ENCODE data around the gene ABCB10. TPM values are rescaled to one million over a fixed set of nuclear protein-coding genes. Genes with fewer than 3 reads are reported as not detected.

The ABCB10 gene
- total RNA-seq, 4 donors from 2014 or later = 14.1 to 21.8 (median 18.1) TPM

DNA sequence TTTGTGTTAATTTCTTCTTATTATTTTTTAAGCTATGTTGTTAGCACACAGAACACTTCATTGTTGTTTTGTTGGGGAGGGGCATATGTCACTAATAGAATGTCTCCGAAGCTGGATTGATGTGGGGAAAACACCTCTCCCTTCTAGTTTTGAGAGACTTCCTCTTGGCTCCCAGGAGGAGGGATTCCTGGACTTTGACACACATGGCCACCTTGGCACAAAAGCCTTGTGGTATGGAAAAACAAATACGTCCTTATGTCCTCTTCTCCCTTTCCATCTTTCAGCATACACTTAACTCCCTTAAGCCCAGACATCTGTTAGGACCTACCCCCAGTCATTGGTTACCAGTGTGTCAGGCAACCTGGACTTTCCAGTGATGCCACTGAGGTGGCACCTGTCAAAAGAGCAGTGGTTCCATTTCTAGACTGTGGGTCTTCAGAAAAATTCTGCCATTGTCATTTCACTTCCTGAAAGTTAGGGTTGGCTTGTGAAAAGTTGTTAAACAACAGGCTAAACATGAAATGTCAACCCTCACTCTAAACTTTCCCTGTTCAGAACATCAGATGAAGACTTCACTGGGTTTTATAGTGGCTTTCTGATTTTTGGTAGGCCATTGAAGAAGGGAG lies 12.5 kb upstream of the ABCB10 start:
- no peaks in the 10 kb centered on the region for H3K9me3 ChIP-seq
- ATAC-seq = no peak
- H3K27ac ChIP-seq = no peak overlapping the region
- H3K36me3 ChIP-seq = no peaks in the 10 kb centered on the region
- no peak overlapping the region for H3K4me3 ChIP-seq
- peaks cover 0 to 9% (median 0%) of the 10 kb centered on the region in 3 donors for H3K4me1 ChIP-seq
- no peaks in the 10 kb centered on the region for H3K27me3 ChIP-seq
- WGBS, 2 donors (ENCODE audit: low coverage in 1 of 2) = 38 to 43% methylated on average over 2 of the region's 2 CpGs
- no peak for TF ChIP-seq EP300 (IDR thresholded peaks at IDR 0.05)
- TF ChIP-seq POLR2A (IDR thresholded peaks at IDR 0.05) = no peak
- TF ChIP-seq POLR2AphosphoS5 (IDR thresholded peaks at IDR 0.05) = no peak
- TF ChIP-seq, protein P1, sequence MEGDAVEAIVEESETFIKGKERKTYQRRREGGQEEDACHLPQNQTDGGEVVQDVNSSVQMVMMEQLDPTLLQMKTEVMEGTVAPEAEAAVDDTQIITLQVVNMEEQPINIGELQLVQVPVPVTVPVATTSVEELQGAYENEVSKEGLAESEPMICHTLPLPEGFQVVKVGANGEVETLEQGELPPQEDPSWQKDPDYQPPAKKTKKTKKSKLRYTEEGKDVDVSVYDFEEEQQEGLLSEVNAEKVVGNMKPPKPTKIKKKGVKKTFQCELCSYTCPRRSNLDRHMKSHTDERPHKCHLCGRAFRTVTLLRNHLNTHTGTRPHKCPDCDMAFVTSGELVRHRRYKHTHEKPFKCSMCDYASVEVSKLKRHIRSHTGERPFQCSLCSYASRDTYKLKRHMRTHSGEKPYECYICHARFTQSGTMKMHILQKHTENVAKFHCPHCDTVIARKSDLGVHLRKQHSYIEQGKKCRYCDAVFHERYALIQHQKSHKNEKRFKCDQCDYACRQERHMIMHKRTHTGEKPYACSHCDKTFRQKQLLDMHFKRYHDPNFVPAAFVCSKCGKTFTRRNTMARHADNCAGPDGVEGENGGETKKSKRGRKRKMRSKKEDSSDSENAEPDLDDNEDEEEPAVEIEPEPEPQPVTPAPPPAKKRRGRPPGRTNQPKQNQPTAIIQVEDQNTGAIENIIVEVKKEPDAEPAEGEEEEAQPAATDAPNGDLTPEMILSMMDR (IDR thresholded peaks at IDR 0.05) = no peak

DNA sequence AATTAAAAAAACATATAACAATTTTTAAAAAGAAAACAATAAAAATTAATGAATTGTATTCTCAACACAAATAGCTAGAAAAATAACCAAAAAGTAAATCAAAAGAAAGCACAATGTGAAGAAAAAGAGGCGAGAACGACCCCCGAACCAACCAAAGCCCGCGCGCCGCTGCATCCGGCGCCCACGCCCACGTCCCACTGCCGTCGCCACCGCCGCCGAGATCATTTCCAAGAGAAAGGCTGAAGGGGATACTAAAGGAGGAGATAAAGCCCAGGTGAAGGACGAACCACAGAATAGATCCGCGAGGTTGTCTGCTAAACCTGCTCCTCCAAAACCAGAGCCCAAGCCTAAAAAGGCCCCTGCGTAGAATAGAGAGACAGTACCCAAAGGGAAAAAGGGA lies 11.8 kb upstream of the ABCB10 start:
- Histone ChIP-seq H3K27ac (no peak overlapping the region), H3K4me1 (peaks cover 0 to 9% (median 0%) of the 10 kb centered on the region in 3 donors), H3K9me3 (no peaks in the 10 kb centered on the region), H3K27me3 (no peaks in the 10 kb centered on the region), H3K4me3 (no peak overlapping the region), H3K36me3 (no peaks in the 10 kb centered on the region)
- TF ChIP-seq POLR2A (IDR thresholded peaks at IDR 0.05) (no peak), POLR2AphosphoS5 (IDR thresholded peaks at IDR 0.05) (no peak), EP300 (IDR thresholded peaks at IDR 0.05) (no peak)
- WGBS, 2 donors (ENCODE audit: low coverage in 1 of 2) = 75 to 83% methylated on average over 1 to 18 of the region's 20 CpGs
- no peak for ATAC-seq

DNA sequence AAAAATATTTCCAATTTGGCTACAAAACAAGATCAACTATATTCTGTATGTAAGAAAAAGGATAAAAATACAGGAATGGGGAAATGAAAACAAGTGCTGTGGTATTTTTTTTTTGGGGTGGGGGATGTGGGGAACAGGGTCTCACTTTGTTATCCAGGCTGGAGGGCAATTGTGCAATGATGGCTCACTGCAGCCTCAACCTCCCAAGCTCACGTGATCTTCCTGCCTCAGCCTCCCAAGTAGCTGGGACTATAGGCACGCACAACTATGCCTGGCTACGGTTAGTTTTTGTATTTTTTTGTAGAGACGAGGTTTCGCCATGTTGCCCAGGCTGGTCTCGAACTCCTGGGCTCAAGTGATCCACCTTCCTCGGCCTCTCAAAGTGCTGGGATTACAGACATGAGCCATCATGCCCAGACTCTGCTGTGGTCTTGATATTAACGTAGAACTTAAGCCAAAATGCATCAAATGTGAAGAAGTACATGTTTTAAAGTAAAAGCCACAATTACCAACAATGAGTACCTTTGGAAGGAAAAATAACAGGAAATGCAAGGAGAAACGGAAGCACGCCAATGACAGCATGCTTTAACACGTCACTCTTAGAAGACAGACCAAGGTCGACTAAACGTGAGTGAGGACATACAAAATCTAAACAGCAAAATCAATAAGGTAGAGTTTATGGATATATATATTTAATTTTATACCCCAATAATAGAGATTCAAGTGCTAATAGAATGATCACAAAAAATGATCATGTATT lies 8.8 kb upstream of the ABCB10 start:
- TF ChIP-seq POLR2A (IDR thresholded peaks at IDR 0.05) (no peak), POLR2AphosphoS5 (IDR thresholded peaks at IDR 0.05) (no peak), EP300 (IDR thresholded peaks at IDR 0.05) (no peak)
- TF ChIP-seq, protein P1 (IDR thresholded peaks at IDR 0.05) = no peak
- H3K9me3 ChIP-seq = no peaks in the 10 kb centered on the region
- H3K4me1 ChIP-seq = peaks cover 0 to 18% (median 4%) of the 10 kb centered on the region in 3 donors
- no peak for ATAC-seq
- no peaks in the 10 kb centered on the region for H3K27me3 ChIP-seq
- H3K4me3 ChIP-seq = no peak overlapping the region
- peak overlapping the region in 2 of 4 donors; percentile 29 to 98 for H3K27ac ChIP-seq
- WGBS, 2 donors (ENCODE audit: low coverage in 1 of 2) = 68 to 74% methylated on average over 8 to 13 of the region's 13 CpGs
- no peaks in the 10 kb centered on the region for H3K36me3 ChIP-seq

DNA sequence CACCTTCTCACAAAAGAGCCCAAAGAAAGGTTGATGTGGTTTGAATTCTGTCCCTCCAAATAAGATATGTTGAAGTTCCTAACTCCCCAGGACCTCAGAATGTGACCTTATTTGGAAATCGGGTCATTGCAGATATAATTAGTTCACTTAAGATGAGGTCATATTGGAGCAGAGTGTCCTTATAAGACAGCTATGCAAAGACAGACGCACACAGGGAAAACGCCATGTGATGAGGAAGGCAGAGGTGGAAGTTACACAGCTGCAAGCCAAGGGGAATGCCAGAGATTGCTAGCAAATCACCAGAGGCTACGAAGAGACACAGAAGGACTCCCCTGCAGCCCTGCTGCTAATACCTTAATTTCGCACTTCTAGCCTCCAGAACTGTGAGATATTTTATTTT lies 5.2 kb upstream of the ABCB10 start:
- Histone ChIP-seq H3K27ac (peak overlapping the region; percentile 89 to 98 (median 96)), H3K4me3 (peak overlapping the region; percentile 8 to 45), H3K4me1 (peaks cover 4 to 28% (median 4%) of the 10 kb centered on the region in 3 donors), H3K36me3 (no peaks in the 10 kb centered on the region), H3K27me3 (no peaks in the 10 kb centered on the region), H3K9me3 (no peaks in the 10 kb centered on the region)
- WGBS, 2 donors (ENCODE audit: low coverage in 1 of 2) = 7 to 23% methylated on average over 3 to 5 of the region's 5 CpGs
- peak; percentile 79 for ATAC-seq
- TF ChIP-seq, protein P1 (IDR thresholded peaks at IDR 0.05) = no peak
- TF ChIP-seq POLR2A (IDR thresholded peaks at IDR 0.05) (peak; percentile 33 to 49), POLR2AphosphoS5 (IDR thresholded peaks at IDR 0.05) (peak; percentile 95), EP300 (IDR thresholded peaks at IDR 0.05) (peak; percentile 58)

DNA sequence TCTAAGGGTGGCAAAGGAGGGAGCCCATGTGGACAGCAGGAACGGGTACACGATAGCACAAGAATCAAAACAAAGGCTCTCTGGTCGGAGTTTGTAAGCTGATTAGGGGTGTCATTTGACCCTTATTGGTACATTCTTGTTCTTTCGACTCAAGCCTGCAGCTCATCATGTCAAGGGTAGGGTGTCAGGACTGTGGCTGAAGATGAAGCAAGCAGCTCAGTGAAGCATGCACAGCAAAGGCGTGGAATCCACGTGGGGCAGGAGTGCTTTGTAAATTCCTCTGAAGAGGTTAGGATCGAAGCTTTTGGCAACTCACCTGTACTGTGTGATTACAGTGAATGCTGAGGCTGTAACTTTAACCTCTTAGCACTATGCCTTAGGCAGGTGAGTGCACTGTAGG lies 4.7 kb upstream of the ABCB10 start:
- Histone ChIP-seq H3K27me3 (no peaks in the 10 kb centered on the region), H3K4me3 (peak overlapping the region in 1 of 2 donors; percentile 45), H3K36me3 (no peaks in the 10 kb centered on the region), H3K27ac (peak overlapping the region; percentile 89 to 98 (median 96)), H3K9me3 (no peaks in the 10 kb centered on the region), H3K4me1 (peaks cover 4 to 28% (median 4%) of the 10 kb centered on the region in 3 donors)
- 25 to 40% methylated on average over 7 of the region's 7 CpGs for WGBS, 2 donors (ENCODE audit: low coverage in 1 of 2)
- ATAC-seq = no peak
- TF ChIP-seq EP300 (IDR thresholded peaks at IDR 0.05) (no peak), POLR2A (IDR thresholded peaks at IDR 0.05) (no peak), POLR2AphosphoS5 (IDR thresholded peaks at IDR 0.05) (no peak)

Data from gastroesophageal sphincter (tissue), 4 donors.